Thyroid gland (tissue), 4 donors: ENCODE results near the gene ZCCHC17.

Source experiments
- POLR2A ChIP-seq, 2 donors: fragments of 450-650 bp; IDR thresholded peaks; one replicate each; pipeline ENCODE4 v1.6.1; 2017; ENCODE audit warnings: antibody characterized with exemption in 2 of 2, mild to moderate bottlenecking in 2 of 2, moderate library complexity in 1 of 2
- TF ChIP-seq, protein P1 (sequence below), 6 experiments: fragments of 200-600 bp in 3 of 6; fragments of 450-650 bp in 3 of 6; sonication (generic) in 3 of 6; IDR thresholded peaks; one replicate each; pipeline ENCODE4 v1.5.1; 2016 to 2019; ENCODE audit warnings: antibody characterized with exemption in 6 of 6, mild to moderate bottlenecking in 2 of 6, inconsistent platforms in 1 of 6, moderate library complexity in 1 of 6

GRCh38 chr1:31272369-31272768 lies 24.5 kb upstream of the ZCCHC17 start:
- TF ChIP-seq POLR2A (IDR thresholded peaks at IDR 0.05), result no peak
- TF ChIP-seq, protein P1, sequence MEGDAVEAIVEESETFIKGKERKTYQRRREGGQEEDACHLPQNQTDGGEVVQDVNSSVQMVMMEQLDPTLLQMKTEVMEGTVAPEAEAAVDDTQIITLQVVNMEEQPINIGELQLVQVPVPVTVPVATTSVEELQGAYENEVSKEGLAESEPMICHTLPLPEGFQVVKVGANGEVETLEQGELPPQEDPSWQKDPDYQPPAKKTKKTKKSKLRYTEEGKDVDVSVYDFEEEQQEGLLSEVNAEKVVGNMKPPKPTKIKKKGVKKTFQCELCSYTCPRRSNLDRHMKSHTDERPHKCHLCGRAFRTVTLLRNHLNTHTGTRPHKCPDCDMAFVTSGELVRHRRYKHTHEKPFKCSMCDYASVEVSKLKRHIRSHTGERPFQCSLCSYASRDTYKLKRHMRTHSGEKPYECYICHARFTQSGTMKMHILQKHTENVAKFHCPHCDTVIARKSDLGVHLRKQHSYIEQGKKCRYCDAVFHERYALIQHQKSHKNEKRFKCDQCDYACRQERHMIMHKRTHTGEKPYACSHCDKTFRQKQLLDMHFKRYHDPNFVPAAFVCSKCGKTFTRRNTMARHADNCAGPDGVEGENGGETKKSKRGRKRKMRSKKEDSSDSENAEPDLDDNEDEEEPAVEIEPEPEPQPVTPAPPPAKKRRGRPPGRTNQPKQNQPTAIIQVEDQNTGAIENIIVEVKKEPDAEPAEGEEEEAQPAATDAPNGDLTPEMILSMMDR (IDR thresholded peaks at IDR 0.05), result no peak
